Activated naive CD4-positive, alpha-beta T cell (primary cell): Measurements from ENCODE around the gene DNM1L.

Experiments used
- DNase-seq, 4 experiments: peaks; one replicate each; lab custom pipeline; 2025; lab: John Stamatoyannopoulos, UW

The DNM1L gene

DNA sequence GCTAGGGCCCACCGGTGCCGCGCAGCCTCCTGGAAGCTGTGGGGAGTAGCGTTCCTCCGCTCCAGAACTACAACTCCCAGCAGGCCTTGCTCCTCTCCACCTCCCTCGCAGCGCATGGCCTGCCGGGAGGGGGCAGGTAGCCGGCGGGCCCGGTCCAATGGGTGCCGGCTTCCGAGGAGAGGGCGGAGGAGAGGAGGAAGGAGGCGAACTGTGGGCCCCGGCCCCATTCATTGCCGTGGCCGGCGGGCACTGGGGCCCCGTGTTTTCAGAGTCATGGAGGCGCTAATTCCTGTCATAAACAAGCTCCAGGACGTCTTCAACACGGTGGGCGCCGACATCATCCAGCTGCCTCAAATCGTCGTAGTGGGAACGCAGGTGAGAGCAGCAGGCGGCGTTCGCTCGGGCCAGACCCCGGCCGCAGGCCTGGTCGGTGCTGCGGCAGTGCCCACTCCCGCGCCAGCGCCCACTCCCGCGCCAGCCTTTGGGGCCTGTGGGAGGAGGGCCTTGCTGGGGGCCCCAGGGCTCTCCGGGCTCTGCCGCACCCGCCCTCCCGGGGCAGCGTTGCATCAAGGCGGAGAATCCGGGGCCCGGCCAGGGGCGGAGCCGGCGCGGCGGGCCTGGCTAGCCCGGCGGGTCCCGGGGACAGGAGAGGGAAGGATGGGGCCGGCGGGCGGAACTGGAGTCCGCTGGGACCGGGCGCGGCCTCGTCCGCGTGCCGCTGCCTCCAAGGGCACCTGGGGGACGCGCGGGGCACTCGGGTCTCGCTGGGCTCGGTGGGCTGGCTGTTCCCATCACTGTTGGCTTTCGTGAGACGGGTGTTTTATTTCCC is at the start of gene DNM1L:
Gene DNM1L (plus strand): TSS at position 211 of the 829 bp plus-strand sequence. CDS start 63 bp downstream, at position 274.
- peak; percentile 71 to 90 (median 78) for DNase-seq

GRCh38 chr12:32641287-32641901 is 37.7 kb upstream of the DNM1L start:
- no peak for DNase-seq

- no peak for DNase-seq
Observed at GRCh38 chr12:32644431-32644830, 34.7 kb upstream of the DNM1L start.

- DNase-seq: no peak
Observed at GRCh38 chr12:32647275-32647674, 31.8 kb upstream of the DNM1L start.

DNA sequence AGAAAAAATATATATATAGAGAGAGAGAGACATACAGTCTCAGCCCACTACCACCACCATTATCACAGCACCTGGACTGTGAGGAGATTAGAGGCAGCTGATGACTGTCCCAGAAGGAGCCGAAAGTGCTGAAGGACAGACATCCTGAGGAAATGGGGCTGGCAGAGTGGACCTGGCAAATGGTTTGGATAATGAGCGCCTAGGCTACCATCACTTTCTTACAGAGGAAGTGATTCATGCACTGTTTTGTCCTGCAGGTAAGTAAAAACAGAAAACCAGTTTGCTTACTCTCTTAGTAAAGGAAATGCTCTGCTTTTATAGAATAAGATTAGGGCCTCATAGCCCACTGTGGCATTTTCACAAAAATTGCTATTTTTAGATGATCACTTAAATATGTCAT is 28.6 kb upstream of the DNM1L start:
- no peak for DNase-seq

DNA sequence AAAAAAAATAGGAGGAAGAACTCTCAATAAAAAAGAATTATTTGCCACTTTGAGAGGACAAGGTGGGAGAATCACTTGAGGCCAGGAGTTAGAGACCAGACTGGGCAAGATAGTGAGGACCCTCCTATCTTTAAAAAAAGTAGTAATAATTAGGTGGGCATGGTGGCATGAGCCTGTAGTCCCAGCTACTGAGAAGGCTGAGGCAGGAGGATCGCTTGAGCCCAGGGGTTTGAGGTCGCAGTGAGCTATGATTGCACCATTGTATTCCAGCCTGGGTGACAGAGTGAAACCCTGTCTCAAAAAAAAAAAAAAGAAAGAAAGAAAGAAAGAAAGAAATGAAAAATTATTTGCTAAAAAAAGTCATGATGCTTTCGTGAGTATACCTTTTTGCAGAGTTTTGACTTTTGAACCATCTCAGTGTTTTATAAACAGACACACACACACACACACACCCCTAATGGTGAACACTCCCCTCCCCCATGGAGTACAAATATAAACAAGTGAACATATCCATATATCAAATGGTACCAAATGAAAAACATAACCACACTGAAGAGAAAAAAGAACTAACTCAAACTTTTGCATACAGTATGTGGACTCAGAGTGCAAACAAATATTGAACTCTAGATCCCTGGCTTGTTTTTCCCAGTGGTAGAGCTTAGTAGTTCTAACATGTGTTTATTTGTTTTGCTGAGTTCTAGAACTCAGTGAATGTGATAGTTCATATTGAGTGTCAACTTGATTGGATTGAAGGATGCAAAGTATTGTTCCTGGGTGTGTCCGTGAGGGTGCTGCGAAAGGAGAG is 27.7 kb upstream of the DNM1L start:
- DNase-seq: no peak

GRCh38 chr12:32651956-32652210 is 27.2 kb upstream of the DNM1L start:
- no peak for DNase-seq

- no peak for DNase-seq
Observed at GRCh38 chr12:32659908-32660440, 19.1 kb upstream of the DNM1L start.

DNA sequence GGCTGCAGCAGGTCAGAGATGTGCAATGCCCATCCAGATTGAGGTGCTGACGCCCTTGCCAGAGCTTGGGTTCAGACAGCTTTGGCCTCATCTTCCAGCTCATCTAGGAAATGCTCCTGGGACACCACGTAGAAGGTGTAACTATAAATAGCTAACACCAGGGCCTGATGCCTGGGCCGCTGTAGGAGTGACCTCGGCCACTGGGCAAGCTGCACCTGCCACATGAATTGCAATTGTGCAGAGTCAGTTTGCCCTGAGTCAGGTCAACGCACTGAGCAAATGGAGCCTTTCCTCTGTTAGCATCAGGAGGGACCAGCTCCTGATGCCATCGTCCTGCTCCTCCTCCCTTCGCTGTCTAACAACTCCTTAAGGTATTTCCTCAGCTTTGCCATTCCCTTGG is 17.4 kb upstream of the DNM1L start:
- no peak for DNase-seq

GRCh38 chr12:32662665-32663064 is 16.4 kb upstream of the DNM1L start:
- DNase-seq: no peak

DNA sequence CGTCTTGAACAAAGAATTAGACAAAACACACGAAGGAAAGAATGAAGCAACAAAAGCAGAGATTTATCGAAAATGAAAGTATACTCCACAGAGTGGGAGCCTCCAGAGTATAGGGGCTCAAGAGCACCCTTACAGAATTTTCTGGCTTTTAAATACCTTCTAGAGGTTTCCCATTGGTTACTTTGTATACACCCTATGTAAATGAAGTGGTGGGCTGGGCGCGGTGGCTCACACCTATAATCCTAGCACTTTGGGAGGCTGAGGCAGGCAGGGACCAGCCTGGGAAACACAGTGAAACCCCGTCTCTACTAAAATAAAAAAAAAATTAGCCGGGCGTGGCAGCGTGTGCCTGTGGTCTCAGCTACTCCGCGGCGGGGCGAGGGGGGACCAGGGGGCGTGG is 13.1 kb upstream of the DNM1L start:
- DNase-seq: no peak

GRCh38 chr12:32669584-32669983 is 9.5 kb upstream of the DNM1L start:
- no peak for DNase-seq

GRCh38 chr12:32671930-32672780 is 6.9 kb upstream of the DNM1L start:
- DNase-seq: no peak

- DNase-seq: no peak
Observed at GRCh38 chr12:32679920-32680237, 778 bp downstream of the DNM1L start.

DNA sequence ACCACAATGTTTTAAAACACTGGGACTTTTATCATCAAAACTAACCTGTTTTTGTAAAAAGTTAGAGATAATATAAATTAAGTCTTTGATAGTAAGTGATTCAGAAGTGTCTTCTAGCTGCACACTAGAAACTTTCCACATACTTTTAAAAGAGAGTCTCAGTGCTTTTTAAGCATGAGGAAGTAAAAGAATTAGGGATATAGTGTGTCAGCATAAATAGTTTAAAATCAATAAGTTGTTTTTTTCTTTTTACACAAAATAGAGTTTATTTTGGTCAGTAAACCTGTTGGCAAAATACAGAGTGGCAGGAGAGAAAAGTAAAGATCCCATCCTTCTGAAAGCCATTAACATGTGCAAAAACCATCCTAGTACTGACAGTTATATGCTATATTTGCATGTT is 1.7 kb downstream of the DNM1L start:
- DNase-seq: no peak

DNA sequence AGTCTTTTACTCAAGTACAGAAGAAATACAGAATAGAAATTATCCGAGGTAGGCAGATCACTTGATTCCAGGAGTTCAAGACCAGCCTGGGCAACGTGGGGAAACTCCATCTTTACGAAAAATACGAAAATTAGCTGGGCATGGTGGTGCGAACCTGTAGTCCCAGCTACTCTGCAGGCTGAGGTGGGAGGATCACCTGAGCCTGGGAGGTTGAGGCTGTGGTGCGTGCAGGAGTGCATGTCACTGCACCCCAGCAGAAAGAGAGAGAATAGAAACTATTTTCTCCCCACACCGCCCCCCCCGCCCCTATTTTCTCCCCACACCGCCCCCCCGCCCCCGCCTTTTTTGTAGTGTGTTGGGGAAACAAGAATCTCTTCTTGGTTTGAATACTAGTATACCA is 2.2 kb downstream of the DNM1L start:
- no peak for DNase-seq

- no peak for DNase-seq
Observed at GRCh38 chr12:32686340-32686739, 7.2 kb downstream of the DNM1L start.

DNA sequence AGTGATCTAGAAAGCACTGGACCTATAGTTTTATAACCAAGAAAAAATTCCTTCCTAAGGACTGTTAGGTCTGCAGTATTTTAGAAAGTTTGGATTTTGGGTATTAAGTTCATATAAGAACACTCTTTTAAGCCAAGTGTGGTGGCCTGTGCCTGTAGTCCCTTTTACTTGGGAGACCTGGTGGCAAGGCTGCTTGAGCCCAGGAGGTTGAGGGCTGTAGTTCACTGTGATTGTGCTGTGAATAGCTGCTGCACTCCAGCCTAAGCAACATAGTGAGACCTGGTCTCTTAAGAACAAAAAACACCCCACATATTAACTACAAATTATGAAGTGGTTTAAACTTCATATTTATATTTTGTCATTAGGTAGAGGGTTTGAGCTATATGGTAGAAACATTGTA is 9.7 kb downstream of the DNM1L start:
- no peak for DNase-seq

DNA sequence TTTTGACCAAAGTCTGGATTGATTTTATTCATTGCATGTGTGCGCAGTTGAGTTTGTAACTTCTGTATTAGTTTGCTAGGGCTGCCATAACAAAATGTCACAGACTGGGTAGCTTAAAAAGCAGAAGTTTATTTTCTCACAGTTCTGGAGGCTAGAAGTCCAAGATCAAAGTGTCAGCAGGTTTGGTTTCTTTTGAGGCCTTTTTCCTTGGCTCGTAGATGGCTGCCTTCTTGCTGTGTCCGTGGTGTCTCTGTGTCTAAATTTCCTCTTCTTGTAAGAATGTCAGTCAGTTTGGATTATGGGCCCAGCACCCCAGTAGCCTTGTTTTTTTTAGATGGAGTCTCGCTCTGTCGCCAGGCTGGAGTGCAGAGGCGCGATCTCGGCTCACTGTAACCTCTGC is 11.8 kb downstream of the DNM1L start:
- no peak for DNase-seq

GRCh38 chr12:32692358-32692757 is 13.3 kb downstream of the DNM1L start:
- no peak for DNase-seq

DNA sequence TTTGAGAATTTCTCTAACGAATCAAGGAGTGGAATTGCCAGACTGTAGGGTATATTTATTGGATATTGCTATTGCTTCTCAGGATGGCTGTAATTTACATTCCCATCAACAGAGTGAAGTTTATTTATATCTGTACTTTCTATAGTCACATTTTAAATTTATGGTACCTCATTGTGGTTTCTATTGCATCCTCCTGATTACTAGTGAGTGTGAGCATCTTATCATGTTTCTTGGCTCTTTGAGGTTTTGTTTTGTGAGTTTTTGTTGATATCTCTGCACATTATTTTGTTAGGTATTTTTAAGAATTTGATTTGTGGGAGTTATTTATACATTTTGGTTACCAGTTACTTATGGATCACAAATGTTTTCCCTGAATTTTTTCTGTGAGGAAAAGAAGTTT is 13.9 kb downstream of the DNM1L start:
- DNase-seq: no peak

- DNase-seq: no peak
Observed at GRCh38 chr12:32695787-32696186, 16.7 kb downstream of the DNM1L start.
